NCI-H345 treated with DMSO at 0.1 percent for 48 hours (cell line): ENCODE measurements around the gene THAP12.
"Not testable (repeated sequence)": the region's sequence is repeated elsewhere in the genome, so short reads cannot be mapped to it uniquely, and the experiment has no call there.

Experiments
- DNase-seq: peaks from one replicate; lab custom pipeline; 2025; ENCODE audit not compliant: unreplicated experiment; lab: John Stamatoyannopoulos, UW

THAP12 gene

GRCh38 chr11:76329084-76329648, 51.8 kb downstream of the THAP12 start:
- DNase-seq = no peak

- no peak for DNase-seq
Measured at GRCh38 chr11:76327756-76328388, 53.1 kb downstream of the THAP12 start.

- no peak for DNase-seq
Measured at GRCh38 chr11:76327202-76327601, 53.7 kb downstream of the THAP12 start.

GRCh38 chr11:76325185-76325584, 55.7 kb downstream of the THAP12 start:
- DNase-seq = no peak

- no peak for DNase-seq
Measured at GRCh38 chr11:76323804-76324203, 57.1 kb downstream of the THAP12 start.

- not testable (repeated sequence) for DNase-seq
Measured at GRCh38 chr11:76323375-76323774, 57.6 kb downstream of the THAP12 start.

- DNase-seq = no peak
Measured at GRCh38 chr11:76322942-76323341, 58.0 kb downstream of the THAP12 start.

GRCh38 chr11:76322540-76322939, 58.4 kb downstream of the THAP12 start:
- no peak for DNase-seq

GRCh38 chr11:76321820-76322524, 59.0 kb downstream of the THAP12 start:
- DNase-seq = no peak

GRCh38 chr11:76321340-76321739, 59.6 kb downstream of the THAP12 start:
- no peak for DNase-seq

GRCh38 chr11:76320929-76321328, 60.0 kb downstream of the THAP12 start:
- no peak for DNase-seq

GRCh38 chr11:76319798-76320197, 61.1 kb downstream of the THAP12 start:
- not testable (repeated sequence) for DNase-seq

GRCh38 chr11:76318744-76319384, 62.1 kb downstream of the THAP12 start:
- peak; percentile 71 for DNase-seq

GRCh38 chr11:76317296-76317695, 63.6 kb downstream of the THAP12 start:
- no peak for DNase-seq

GRCh38 chr11:76316726-76317125, 64.2 kb downstream of the THAP12 start:
- DNase-seq = no peak

GRCh38 chr11:76315182-76315853, 65.6 kb downstream of the THAP12 start:
- peak; percentile 84 for DNase-seq

GRCh38 chr11:76314741-76315090, 66.2 kb downstream of the THAP12 start:
- DNase-seq = no peak

GRCh38 chr11:76313913-76314740, 66.8 kb downstream of the THAP12 start:
- no peak for DNase-seq

GRCh38 chr11:76313271-76313670, 67.7 kb downstream of the THAP12 start:
- DNase-seq = no peak

GRCh38 chr11:76310832-76311595, 69.9 kb downstream of the THAP12 start:
- DNase-seq = peak; percentile 99
